Measurements from ENCODE around the gene PLCB4.

PLCB4 gene

DNA sequence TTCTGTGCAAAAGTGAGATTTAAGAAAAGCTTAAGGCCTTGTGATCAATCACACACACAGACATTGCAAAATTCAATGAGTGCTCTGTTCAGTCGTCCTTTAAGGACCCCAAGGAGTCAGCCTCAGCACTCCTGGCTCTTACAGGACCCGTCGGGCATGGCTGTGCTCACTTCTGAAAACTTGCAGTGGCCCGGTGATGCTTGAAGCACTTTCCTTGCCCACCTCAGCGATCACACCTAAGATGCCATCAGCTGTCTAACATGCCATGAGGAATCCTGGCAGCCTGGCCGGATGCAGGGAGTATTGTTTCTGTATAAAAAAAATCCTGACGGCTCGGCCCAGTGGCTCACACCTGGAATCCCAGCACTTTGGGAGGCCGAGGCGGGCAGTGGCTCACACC is 344.1 kb downstream of the PLCB4 start:
- no peak for DNase-seq

DNA sequence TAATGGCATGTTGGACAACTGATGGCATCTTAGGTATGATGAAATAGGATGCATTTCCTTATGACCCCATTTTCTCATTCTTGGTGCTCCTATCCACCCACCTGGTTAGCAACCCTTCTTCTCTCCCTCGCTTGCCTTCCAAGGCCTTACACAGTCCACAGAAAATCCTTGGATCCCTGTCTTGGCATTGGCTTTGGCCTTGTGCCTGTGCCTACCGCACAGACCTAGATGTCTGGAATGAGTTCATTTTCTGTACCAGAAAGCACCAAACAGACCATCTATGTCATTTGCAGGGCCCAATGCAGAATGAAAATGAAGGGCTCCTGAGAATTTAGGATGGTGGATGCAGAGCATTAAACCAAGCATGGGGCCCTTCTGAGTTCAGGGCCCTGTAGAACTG is 346.5 kb downstream of the PLCB4 start:
- DNase-seq, result no peak

DNA sequence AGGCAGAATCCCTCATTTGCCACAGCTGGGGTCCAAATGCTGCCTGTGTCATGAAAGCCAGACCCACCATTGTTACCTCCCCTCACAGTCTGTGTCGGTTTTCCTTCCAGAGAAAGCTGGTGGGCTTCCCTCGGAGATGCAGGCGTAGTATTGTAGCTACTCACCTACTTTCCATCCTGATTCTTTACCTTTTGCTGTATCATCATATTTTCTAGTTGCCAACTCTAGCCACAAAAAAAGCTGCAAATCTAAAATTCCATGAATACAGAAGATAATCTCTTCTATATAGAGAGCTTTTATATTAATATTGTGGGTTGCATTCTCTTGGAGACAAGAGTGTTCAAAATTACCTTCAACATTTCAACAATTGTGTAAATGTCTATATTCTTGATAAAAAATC is 347.5 kb downstream of the PLCB4 start:
- DNase-seq, result no peak

DNA sequence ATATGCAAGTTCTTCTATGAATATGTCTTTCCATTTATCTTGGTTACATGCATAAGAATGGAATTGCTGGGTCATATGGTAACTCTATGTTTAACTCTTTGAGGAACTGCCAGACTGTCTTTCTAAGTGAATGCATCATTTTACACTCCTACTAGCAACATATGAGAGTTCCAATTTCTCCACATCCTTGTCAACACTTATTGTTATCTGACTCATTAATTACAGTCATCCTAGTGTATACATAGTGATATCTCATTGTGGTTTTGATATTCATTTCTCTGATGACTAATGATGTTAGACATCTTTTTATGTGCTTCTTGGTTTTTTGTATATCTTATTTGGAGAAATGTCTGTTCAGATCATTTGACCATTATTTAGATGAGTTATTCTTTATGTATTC is 348.8 kb downstream of the PLCB4 start:
- no peak for DNase-seq

DNA sequence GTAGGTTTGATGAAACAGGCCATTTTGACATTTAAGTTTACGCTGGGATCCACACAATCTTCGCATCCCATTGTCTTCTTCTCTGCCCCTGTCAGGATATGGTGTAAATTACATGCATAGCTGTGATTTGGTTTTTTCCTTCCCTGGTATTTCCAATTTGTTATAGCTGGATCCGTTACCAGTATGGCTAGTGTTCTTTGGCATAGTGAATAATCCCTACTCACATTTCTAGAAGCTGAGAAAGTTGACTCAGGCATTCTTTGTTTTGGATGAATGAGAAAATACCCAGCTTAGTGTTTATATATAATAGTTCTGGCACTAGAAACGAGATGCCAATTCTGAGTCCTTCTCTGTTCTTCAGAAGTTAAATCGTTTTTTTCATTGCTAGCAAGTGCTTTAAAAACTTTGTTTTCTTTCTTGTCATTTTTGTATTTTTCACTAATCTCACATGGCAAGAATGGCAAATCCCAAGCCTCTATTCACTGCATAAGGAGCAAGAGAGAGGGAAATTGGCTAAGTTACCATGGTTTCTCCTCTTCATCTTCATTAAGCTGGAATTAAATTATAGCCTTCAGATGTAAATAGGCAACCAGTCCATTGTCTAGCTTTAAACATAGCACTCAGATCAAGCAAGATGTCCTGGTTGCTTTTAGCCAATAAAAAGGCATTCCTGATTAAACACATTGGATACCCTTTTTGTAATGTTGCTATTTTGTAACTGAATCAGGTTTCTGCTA is 353.6 kb downstream of the PLCB4 start:
- DNase-seq, result no peak

DNA sequence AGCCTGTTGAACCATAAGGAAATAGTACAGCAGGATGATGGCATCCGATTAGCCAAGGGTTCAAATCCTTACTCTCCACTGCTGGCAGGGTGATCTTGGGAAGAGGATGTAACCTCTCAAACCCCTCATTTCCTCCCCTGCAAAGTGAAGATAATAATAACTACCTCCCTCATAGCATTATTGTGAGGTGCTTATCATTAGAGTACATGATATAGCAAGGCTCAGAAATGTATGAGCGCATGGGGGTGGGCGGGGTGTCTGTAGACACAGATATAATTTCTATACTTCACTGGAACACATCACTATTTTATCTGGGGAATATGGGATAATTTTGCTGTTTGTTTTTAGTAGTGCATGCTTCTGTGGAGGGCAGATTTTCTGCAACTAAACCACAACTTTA is 355.7 kb downstream of the PLCB4 start:
- DNase-seq, result no peak

- no peak for DNase-seq
Observed at GRCh38 chr20:9427430-9428291, 358.8 kb downstream of the PLCB4 start.

GRCh38 chr20:9428292-9428607 is 359.4 kb downstream of the PLCB4 start:
- no peak for DNase-seq

GRCh38 chr20:9439806-9440205 is 370.9 kb downstream of the PLCB4 start:
- DNase-seq, result no peak

DNA sequence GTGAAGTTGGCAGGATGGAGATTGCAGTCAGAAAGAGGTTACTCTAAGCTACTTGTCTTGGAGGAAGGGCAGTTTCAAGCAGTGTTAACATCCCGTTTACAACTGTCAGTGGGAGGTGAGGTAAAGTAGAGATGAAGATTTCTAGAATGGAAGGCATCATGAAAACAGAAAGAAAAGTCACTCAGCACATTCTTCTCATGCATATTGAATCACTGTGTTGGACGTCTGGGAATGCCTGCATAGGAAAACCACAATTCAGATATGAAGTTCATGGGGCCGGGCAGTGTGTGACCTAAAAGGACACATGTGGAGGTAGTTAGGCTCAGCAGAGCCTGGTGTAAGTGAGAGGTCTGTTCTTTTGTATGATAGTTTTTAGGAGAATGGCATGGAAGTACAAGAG is 372.0 kb downstream of the PLCB4 start:
- no peak for DNase-seq

GRCh38 chr20:9441948-9442347 is 373.1 kb downstream of the PLCB4 start:
- no peak for DNase-seq

GRCh38 chr20:9442858-9443257 is 374.0 kb downstream of the PLCB4 start:
- peak; percentile 1 for DNase-seq

- DNase-seq, result no peak
Observed at GRCh38 chr20:9444921-9445320, 376.0 kb downstream of the PLCB4 start.

DNA sequence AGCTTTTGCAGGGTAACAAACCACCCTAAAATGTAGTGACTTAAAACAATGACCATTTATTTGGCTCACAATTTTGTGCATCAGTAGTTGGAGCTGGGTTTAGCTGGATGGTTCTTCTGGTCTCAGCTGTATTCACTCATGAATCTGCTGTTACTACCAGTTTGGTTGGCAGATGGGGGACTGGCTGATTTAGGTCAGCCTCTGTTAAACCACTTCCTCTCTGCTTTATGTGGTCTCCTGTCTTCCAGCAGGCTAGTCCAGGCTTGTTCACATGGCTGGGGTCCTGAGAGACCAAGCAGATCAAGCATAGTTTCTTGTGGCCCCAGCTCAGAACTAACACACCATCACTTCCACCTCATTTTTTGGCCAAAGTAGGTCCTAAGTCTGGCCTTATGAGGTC is 378.3 kb downstream of the PLCB4 start:
- no peak for DNase-seq

DNA sequence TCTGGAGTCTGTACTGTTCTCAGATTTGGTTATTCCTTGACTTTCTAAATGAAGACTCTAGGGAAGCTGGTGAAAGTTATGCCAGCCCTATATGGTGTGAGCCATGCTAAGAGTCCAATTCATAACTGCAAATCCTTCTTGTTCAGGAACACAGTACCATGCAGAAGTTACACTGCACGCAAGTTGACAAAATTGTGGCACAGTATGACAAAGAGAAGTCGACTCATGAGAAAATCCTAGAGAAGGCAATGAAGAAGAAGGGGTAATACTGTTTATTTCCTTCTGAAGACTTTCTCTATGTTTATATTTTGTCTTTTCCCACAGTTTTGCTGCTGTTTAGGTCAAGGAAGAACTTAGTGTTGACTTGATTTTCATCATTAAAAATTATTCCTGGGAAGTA is 384.3 kb downstream of the PLCB4 start:
- no peak for DNase-seq

- DNase-seq, result no peak
Observed at GRCh38 chr20:9454791-9455190, 385.9 kb downstream of the PLCB4 start.

GRCh38 chr20:9457136-9457535 is 388.2 kb downstream of the PLCB4 start:
- no peak for DNase-seq

DNA sequence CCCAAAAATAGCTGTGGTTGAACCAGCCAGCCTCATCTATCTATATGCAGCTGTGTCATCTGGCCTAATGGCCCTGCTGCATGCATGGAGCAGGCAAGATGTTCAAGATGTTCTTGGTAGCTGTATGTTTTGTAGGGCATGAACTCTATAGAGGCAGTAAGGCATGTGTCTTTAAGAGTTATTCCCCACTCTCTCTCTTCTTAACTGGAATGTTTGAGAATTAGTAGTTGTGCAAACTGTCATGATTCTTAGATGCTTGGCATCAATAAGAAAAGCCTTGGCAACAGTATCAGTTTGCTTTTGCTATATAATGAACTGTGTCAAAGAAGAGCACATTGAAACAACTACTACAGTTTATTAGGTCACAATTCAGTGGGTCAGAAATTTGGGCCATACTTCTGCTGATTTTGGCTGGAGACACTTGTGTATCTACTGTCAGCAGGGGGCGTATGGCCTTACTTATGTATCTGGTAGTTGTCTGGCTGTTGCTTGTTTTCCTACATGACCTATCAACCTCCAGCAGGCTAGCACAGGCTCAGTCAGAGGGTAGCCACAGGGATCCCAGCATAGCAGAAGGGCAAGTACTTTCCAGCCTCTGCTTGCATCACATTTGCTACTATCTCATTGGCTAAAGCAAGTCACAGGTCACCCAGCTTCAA is 389.4 kb downstream of the PLCB4 start:
- DNase-seq, result no peak

DNA sequence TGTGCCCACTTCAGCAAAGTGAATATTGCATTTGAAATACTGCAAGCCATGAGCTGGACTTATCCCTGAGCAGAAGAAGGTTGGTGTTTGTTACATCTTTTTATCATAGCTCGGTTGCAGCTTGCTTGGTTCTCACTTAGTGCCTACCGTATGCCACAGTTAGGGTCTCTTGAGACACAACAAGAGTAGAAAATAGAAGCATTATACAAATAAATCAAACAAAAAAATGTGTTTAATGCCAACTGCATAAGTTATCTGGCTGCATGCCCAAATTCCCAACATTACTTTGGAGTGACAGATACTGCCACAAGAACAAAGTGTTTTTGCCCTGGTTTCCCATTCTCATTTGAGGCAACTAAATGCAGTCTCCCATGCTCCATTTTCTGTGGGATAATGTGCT is 391.6 kb downstream of the PLCB4 start:
- no peak for DNase-seq

DNA sequence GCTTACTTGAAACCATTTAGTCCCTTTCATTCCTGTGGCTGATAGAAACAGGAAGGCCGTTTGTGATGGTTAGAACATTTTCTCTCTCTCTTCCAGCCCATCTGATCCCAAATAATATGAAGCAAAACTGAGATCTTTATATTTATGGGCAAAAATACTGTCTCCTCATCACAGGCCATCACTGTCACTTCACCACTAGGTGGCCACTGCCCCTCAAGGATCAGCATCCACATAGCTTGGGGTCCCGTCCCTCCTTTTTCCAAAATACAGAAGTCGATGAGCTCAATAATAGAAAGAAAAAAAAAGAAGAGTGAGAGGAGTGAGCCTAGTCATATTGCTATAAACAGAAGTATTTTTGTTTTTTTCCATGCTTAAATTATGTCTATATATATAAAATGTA is 399.1 kb downstream of the PLCB4 start:
- DNase-seq, result no peak

DNA sequence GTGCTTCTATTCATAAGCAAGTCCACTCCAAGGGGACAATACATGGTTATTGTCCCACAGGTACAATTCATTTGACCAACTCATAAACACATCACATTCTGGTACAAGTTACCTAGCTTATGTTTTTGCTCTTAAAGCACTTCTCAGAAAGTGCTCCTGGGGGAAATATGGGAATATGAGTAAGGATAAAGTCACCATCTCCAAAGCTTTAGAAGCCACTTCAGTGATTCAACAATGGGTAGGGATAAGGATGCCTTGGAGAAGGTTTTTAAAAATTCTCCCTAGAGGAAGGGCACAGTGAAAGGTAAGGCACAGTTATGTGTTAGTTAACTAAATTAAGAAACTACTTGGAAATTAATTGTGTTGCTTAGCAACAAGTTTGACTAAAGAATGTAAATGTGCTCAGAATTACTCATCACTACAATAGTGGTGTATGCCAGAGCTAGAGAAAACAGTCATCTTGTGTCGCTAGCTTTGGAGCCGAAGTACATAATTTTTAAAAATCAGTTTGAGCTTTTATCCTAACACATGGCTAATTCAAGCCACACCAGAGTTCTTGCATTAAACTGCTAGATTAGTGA is 406.0 kb downstream of the PLCB4 start:
- DNase-seq, result no peak

DNA sequence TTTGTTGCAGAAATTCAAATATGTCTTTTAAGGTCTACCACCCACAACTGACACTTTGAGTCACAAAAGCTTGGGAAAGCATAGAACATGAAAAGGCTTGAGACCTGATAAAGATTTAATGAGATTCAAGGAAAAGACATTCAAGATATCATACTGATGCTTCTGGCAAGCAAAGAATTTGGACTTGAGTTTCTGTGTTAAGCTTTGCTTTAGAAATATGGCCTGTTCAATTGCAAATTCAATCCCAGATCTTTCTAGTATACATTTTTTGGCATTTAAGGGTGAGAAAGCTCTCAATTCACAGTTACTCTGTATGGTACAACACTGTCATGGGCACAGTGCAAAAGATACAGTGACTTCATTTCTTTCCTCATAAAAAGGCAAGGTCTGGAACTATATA is 406.6 kb downstream of the PLCB4 start:
- DNase-seq, result no peak

DNA sequence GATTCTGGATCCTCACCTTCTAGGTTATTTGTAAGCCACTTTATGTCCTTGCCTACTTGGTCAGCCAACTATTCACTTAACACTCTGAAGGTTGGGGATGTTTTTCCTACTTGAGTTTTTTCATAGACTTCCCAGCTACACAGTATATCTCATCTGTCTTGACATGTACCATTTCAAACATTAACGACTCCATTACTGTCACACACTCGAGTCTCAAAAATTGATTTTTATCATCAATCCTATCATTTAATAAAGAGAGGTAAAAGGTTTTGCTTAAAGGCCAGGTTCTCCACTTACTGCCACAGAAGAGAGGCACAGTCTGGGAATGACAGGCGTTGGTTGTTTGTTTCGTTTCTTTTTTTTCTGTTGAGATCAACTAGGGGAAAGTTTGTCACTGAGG is 407.3 kb downstream of the PLCB4 start:
- no peak for DNase-seq

GRCh38 chr20:9476637-9477036 is 407.8 kb downstream of the PLCB4 start:
- no peak for DNase-seq
